ENCODE results near the gene GABRD. TPM values are rescaled to one million over a fixed set of nuclear protein-coding genes. Genes with fewer than 3 reads are reported as not detected.

GABRD gene, protein sequence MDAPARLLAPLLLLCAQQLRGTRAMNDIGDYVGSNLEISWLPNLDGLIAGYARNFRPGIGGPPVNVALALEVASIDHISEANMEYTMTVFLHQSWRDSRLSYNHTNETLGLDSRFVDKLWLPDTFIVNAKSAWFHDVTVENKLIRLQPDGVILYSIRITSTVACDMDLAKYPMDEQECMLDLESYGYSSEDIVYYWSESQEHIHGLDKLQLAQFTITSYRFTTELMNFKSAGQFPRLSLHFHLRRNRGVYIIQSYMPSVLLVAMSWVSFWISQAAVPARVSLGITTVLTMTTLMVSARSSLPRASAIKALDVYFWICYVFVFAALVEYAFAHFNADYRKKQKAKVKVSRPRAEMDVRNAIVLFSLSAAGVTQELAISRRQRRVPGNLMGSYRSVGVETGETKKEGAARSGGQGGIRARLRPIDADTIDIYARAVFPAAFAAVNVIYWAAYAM
- not detected in 2 replicates for total RNA-seq

DNA sequence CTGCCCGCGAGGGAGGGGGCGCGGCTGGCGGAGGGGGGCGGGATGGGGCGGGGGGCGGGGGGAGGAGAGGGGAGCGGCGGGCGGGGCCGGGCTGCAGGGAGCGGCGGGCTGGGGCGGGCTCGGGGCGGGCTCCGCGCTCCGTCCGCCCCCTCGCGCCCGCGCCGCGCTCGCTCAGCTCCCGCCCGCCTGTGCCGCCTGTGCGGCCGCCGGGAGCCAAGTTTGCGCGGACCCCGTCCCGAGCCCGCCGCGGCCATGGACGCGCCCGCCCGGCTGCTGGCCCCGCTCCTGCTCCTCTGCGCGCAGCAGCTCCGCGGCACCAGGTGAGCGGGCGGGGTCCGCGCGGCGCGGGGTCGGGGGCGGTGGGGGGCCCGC is at the start of gene GABRD:
TSS of gene GABRD (plus strand) at position 174 of the 372 bp plus-strand sequence. CDS start at position 253, 79 bp downstream.

DNA sequence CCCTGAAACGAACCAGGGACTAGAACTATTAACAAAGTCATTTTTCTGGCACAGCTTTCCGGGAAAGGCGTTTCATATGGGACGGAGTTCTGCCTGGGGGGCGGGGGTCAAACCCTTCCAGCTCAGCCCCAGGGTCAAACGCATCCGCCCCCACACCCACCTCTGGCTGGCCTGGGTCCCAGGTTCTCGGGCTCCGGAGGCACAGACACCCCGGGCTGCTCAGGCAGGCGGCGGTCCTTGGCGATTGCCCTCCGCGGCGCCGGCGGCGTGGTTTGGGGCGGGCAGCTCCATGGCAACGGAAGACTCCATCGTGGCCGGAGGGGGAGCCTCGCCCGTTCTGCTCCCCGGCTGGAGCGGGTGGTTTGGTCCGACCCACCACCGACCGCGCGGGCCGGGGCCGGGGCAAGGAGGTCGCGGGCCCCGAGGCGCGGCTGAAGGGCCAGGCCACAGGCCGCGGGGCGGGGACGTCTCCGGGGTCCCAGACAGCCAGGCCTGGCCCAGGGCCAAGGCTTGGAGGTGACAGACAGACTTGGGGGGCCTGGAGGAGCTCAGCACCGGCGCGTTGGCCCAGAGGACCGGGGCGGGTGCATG is 15.5 kb upstream of the GABRD start, which contains the start of gene CFAP74:
TSS of gene CFAP74 (minus strand) at position 246 of the 591 bp plus-strand sequence. CDS start 12,830 bp downstream, outside the sequence.

DNA sequence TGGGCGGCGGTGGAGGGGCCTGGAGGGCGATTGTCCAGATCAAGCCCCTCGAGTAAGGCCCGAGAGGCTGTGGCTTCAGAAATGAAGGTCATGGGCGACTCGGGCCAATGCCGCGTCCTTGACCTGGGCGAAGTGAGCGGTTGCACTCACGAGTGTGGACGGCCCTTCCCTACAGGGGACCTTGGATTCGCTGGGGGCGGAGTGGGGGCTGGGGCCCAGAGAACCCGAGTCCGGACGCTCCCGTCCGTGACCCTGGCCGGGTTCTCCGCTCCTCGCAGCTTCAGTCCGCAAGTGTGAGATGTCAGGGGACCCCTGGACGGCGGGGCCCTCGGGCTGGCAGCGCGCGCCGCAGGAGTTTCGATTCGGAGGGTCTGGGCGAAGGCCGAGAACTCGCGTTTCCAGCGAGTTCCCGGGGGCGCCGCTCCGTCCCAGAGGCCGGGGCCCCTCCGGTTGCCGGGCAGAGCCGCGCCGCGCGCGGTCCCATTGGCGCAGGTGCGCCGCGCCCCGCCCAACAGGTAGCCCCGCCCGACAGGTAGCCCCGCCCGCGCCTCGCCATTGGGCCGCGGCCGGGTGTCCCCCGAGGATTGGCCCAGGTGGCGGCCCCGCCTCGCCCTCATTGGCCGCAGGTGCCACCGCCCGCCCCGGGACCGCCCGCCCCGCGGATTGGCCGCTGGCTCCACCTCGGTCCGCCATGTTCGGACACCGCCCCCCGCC is 30.7 kb downstream of the GABRD start, which contains the start of gene PRKCZ:
TSS of gene PRKCZ (plus strand) at position 694 of the 714 bp plus-strand sequence. CDS start 220 bp downstream, outside the sequence.

Other genes with a start within 250 kb of the GABRD start
- gene NADK, start 240.9 kb upstream of the GABRD start, total RNA-seq: 56.7 and 58.0 TPM in 2 replicates
- gene GNB1, start 128.3 kb upstream of the GABRD start, total RNA-seq: 122 and 144 TPM in 2 replicates
- 0.14 TPM in 1 of 2 replicates, not detected in the other for gene CALML6, start 104.1 kb upstream of the GABRD start, total RNA-seq
- 3.4 and 8.2 TPM in 2 replicates for gene TMEM52, start 100.1 kb upstream of the GABRD start, total RNA-seq
- gene CFAP74, start 15.6 kb upstream of the GABRD start, total RNA-seq: 0.07 TPM in 1 of 2 replicates, not detected in the other
- gene PRKCZ, start 31.1 kb downstream of the GABRD start, total RNA-seq: 24.7 and 41.0 TPM in 2 replicates
- gene FAAP20, start 175.4 kb downstream of the GABRD start, total RNA-seq: 24.4 and 28.3 TPM in 2 replicates
- 18.4 and 25.5 TPM in 2 replicates for gene SKI, start 209.0 kb downstream of the GABRD start, total RNA-seq